ENCODE results near the gene TGM6. TPM values are rescaled to one million over a fixed set of nuclear protein-coding genes. Genes with fewer than 3 reads are reported as not detected.

Gene TGM6
- total RNA-seq, 1 experiment from 2014 or later: not detected

DNA sequence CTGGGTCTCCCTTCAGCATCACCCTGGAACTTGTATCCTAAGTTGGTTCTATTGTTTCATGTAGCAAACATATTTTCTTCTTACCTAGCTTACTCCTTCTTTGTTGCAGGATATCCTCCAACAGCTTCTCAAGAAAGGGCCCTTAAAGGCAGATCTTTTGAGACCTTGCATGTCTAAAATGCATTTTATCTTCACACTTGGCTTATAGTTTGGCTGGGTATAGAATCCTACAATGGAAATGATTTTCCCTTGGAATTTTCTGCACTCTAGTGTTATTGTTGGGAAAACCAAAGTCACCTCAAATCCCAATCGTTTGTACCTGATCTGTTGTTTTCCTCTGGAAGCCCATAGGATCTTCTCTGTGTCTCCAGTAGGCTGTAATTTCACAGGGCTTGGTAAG, 12.1 kb upstream of the TGM6 start (continued):
- no peak for TF ChIP-seq NFATC4 (CRISPR knock-in tag; IDR thresholded peaks at IDR 0.05)
- TF ChIP-seq FOXP1 (CRISPR knock-in tag; IDR thresholded peaks at IDR 0.05; ENCODE audit: borderline replicate concordance): no peak

GRCh38 chr20:2373098-2373497, 7.6 kb upstream of the TGM6 start:
- ChIA-PET POLR2A (no interaction called here), CTCF (interaction anchor here (1.2 kb wide), 1 partner anchor 14 kb away, joined by 5 read pairs; no protein-coding TSS in a partner anchor)
- no peak overlapping the region for H3K4me3 Mint-ChIP-seq
- TF ChIP-seq E2F1 (CRISPR knock-in tag; IDR thresholded peaks at IDR 0.05) (no peak), ZNF532 (CRISPR knock-in tag; IDR thresholded peaks at IDR 0.05; ENCODE audit: borderline replicate concordance) (no peak), ATF2 (CRISPR knock-in tag; IDR thresholded peaks at IDR 0.05; ENCODE audit: borderline replicate concordance, low read depth) (no peak), ZNF423 (CRISPR knock-in tag; IDR thresholded peaks at IDR 0.05) (no peak), NR1H2 (CRISPR knock-in tag; IDR thresholded peaks at IDR 0.05) (no peak), FOXP1 (CRISPR knock-in tag; IDR thresholded peaks at IDR 0.05; ENCODE audit: borderline replicate concordance) (no peak), AFF4 (CRISPR knock-in tag; IDR thresholded peaks at IDR 0.05; ENCODE audit: borderline replicate concordance) (no peak), NR3C1 (CRISPR knock-in tag; conservative IDR thresholded peaks at IDR 0.05; ENCODE audit: low read depth) (no peak), SOX15 (CRISPR knock-in tag; IDR thresholded peaks at IDR 0.05) (no peak), E2F4 (CRISPR knock-in tag; IDR thresholded peaks at IDR 0.05; ENCODE audit: borderline replicate concordance, low read depth) (no peak), IRF1 (CRISPR knock-in tag; IDR thresholded peaks at IDR 0.05) (no peak), JAZF1 (CRISPR knock-in tag; IDR thresholded peaks at IDR 0.05) (no peak), SMAD3 (CRISPR knock-in tag; IDR thresholded peaks at IDR 0.05; ENCODE audit: borderline replicate concordance) (no peak), CTCF (IDR thresholded peaks at IDR 0.05) (no peak)
- H3K36me3 Mint-ChIP-seq: no peaks in the 10 kb centered on the region
- no peak for DNase-seq (ENCODE audit: low spot score)
- no peak overlapping the region for H3K27ac Mint-ChIP-seq
- peaks cover 3% of the 10 kb centered on the region; the same call in 1 of the 2 replicates for H3K27me3 Mint-ChIP-seq (ENCODE audit: low read depth)
- no peaks in the 10 kb centered on the region for H3K9me3 Mint-ChIP-seq
- ATAC-seq: no peak
- H3K4me1 Mint-ChIP-seq: no peaks in the 10 kb centered on the region

Data from WTC11 (cell line).